ENCODE measurements around the gene MEX3D.
"Not testable (repeated sequence)": the region's sequence is repeated elsewhere in the genome, so short reads cannot be mapped to it uniquely, and the experiment has no call there.

MEX3D gene

DNA sequence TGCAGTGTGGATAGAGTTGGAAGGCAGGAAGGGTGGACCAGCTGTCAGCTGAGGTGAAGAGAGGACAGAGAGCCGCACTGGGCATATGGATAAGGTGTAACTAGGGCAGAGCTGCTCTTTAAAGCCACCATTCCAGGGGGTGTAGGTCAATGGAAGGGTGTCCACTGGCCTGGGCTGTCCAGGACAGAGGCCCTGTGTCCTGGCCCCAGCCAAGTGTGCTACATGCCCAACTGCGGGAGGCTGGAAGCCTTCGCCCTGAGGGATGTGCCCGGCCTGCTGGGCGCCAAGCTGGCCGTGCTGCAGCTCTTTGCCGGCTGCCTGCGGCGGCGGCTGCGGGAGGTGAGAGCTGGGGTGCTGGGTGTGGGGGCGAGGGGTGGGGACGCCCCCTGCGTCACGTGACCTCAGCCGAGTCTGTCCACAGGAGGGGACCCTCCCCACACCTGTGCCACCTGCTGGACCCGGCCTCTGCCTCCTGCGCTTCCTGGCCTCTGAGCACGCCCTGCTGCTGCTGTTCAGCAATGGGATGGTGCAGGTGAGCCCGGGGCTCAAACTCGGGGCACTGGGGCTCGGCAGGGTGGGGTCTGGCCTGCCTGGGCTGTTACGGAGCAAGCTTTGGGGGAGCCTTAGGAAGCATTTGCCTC is 34.5 kb downstream of the MEX3D start:
- DNase-seq = no peak

DNA sequence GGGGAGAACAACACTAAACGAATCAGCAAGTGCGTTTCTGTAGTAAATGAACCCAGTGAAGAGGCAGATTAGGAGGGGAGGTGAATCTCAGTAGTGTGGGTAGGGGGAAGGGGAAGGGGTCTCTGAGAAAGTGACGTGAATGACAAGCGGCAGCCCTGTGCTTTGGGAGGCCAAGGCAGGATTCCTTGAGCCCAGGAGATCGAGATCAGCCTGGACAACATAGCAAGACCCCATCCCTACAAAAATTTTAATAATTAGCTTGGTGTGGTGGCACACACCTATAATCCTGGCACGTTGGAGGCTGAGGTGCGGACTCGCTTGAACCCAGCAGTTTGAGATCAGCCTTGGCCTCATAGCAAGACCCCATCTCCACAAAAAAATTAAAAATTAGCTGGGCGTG is 36.1 kb downstream of the MEX3D start:
- no peak for DNase-seq

DNA sequence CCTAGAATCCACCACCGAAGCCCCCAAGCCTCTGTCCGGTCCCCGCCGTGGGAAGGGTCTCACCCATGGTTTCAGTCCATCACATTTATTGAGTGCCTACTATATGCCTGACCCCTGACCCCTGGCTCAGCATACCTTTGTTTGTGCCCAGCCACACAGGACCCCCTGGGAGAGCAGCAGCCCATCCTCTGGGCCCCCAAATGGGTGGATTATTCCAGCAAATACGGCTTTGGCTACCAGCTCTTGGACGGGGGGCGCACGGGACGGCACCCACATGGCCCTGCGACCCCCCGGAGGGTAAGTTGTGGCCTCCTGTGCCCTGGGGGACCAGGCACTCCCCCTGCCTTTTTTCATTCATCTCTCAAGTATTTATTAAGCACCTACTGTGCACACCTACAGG is 36.5 kb downstream of the MEX3D start:
- no peak for DNase-seq

DNA sequence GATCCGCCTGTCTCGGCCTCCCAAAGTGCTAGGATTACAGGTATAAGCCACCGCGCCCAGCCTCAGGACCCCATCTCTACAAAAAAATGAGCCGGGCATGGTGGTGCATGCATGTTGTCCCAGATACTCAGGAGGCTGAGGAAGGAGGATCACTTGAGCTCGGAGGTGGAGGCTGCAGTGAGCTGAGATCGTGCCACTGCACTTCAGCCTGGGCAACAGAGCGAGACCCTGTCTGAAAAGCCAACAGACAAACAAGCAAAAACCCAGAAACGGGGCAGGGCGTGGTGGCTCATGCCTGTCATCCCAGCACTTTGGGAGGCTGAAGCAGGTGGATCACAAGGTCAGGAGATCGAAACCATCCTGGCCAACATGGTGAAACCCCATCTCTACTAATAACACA is 37.3 kb downstream of the MEX3D start:
- DNase-seq = not testable (repeated sequence)

DNA sequence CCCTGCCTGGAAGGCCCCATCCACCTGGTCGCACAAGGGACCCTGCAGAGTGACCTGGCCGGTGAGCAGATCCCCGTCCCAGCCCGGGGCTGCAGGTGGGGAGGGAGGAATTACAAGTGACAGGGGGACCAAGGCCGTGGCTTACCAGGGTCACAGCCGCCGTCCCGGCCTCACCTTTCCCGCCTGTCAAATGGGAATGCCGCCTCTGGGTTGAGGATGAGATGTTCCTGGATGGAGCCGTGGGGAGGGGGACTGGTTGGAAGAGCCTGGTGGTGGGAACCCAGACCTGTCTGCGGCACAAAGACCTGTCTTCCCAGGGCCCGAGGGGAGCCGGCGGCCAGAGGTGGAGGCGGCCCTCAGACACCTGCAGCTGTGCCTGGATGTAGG is 38.7 kb downstream of the MEX3D start:
- DNase-seq = no peak

DNA sequence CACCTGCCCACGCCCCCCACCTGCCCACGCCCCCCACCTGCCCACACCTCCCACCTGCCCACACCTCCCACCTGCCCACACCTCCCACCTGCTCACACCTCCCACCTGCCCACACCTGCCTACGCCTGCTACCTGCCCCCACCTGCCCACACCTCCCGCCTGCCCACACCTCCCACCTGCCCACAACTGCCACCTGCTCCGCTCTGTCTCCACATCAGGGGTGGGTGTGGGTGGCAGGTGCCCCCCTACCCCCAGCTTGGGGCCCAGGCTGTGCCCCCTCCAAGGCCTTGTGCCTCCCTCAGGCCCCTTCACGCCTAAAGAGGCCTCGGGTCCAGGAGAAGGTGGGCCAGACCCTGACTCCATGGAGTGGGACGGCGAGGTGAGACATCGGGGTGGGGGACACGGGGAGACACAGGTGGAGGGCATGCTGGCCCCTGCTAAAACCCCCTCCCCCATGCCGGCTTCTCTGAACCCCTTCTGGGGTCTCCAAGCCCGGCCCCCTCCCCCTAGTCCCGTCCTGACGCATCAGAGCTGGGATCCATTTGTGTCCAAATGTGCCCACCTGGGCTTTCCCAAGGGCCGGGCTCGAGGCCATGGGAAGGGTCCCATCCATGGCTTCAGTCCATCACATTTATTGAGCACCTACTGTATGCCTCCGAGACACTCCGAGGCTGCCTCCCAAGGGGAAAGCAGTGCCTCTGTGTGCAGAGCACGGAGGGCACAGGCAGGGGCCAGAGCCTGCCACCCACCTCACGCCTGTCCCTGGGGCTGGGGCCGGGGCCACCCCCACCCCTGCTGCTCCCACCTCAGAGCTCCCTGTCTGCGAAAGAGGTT is 39.3 kb downstream of the MEX3D start:
- no peak for DNase-seq

DNA sequence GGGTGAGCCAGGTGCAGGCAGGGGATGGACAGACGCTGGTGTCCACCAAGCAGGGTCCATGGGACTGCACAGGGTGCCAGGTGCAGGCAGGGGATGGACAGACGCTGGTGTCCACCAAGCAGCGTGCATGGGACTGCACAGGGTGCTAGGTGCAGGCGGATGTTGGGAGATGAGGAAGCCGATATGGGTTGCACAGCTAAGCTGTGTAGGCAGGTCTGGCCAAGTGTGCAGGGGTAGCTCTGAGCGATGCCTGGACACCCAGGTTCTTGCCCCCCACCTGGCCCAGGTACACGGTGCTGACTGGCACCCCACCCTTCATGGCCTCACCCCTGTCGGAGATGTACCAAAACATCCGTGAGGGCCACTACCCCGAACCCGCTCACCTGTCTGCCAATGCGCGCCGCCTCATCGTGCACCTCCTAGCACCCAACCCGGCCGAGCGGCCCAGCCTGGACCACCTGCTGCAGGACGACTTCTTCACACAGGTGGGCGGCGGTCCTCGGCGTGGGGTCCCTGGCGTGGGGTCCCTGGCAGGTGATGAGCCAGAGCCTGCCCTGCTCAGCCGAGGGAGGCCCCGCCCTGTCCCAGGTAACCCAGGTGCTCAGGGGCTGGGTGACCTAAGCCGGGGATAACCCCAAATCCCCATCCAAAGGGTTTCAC is 40.3 kb downstream of the MEX3D start:
- DNase-seq = no peak

DNA sequence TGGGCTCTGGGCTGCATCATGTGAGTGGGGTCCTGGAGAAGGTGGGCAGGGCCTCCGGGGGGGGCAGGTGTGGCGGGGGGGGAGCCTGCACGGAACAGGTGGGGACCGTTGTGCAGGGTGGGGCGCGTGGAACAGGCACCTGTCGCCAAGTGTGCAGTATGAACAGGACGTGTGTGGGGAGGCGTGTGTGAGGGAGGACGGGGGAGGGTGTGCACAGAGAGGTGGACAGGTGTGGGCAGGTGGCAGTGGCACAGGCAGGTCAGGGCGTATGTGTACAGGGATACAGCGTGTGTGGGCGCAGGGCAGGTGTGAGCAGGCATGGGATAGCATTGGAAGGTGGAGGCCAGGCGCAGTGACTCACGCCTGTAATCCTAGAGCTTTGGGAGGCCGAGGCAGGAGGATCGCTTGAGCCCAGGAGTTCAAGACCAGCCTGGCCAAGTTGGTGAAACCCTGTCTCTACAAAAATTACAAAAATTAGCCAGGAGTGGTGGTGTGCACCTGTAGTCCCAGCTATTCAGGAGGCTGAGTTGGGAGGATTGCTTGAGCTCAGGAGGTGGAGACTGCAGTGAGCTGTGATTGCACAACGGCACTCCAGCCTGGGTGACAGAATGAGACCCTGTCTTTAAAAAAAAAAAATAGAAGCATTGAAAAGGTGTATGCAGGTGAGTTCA is 41.0 kb downstream of the MEX3D start:
- DNase-seq = no peak

DNA sequence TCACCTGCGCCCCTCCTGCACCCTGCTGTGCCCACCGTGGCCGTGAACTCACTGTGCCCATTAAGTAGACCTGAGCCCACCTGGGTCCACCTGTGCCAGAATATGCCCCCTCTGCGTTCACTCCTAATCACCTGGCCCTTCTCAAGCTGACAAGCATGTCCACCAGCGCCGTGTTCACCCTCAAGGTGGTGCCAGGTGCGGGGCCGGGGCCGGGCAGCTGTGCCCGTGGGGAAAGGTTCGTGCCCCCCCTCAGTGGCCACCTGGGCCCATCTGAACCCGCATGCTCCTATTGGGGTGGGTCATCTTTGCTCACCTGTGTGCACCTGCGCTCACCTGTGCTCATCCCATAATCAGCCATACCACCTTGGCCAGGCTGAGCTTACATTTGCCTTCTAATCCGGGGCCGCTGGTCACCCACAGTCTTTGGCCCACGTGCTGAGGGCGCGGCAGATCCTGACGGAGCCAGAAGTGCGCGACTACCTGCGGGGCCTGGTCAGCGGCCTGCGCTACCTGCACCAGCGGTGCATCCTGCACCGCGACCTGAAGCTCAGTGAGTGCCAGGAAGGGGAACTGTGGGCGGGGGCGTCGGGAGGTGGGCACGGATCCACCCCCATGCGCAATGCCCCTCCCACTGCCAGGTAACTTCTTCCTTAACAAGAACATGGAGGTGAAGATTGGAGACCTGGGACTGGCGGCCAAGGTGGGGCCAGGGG is 41.9 kb downstream of the MEX3D start:
- DNase-seq = no peak

DNA sequence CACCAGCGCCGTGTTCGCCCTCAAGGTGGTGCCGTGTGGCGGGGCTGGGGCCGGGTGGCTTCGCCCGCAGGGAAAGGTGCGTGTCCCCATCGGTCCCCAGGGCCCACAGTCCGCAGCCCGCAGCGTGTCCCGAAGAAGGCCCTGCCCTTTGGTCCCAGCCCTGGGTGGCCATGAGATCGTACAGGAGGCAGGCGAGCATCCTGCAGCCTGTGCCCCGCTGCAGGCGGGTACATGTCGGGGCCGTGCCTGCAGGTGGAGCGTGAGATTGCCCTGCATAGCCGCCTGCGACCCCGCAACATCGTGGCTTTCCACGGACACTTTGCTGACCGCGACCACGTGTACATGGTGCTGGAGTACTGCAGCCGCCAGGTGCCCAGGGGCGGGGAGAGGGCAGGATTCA is 42.8 kb downstream of the MEX3D start:
- DNase-seq = no peak

DNA sequence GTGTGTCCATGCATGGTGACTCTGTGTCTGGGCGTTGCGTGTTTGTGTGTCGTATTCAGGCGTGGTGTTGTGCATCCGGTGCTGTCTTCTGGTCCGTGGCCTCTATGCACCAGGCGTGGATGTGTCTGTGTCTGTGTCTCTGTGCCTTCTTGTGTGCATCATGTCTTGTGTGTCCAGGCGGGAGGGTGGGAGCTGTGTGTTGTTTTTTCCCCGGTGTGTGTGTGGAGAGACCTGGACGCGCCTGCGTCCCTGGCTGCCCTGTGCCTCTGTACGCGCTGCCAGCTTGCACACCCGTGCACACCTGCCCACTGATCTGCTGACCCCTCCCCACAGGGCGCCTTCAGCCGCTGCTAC is 43.2 kb downstream of the MEX3D start:
- DNase-seq = no peak

DNA sequence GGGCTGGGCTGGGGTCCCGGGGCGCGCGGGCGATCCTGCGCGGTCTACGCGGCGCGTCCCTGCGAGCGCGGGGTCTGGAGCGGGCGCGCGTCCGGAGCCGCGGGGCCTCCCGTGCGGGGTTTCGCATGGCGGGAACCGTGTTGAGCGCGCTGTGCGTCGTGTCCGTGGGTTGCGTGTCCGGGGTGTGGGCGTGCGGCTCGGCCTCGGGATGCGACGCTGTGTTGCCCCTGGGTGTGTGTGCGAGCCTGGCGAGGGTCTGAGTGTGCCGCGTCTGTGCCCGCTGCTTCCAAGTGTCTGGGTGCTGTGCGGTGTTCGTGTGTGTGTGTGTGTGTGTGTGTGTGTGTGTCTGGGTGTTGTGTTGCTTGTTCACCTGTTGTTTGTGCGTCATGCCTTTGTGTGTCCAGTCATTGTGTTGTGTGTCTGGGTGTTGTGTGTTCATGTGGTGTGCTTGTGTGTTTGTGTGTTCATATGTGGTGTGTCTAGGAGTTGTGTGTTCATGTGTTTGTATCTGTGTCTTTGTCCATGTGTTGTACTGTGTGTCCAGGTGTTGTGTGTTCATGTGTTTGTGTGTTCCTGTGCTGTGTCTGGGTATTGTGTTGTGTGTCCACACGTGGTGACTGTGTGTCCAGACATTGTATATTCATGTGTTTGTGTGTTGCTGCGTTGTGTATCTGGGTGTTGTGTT is 43.7 kb downstream of the MEX3D start:
- DNase-seq = no peak

DNA sequence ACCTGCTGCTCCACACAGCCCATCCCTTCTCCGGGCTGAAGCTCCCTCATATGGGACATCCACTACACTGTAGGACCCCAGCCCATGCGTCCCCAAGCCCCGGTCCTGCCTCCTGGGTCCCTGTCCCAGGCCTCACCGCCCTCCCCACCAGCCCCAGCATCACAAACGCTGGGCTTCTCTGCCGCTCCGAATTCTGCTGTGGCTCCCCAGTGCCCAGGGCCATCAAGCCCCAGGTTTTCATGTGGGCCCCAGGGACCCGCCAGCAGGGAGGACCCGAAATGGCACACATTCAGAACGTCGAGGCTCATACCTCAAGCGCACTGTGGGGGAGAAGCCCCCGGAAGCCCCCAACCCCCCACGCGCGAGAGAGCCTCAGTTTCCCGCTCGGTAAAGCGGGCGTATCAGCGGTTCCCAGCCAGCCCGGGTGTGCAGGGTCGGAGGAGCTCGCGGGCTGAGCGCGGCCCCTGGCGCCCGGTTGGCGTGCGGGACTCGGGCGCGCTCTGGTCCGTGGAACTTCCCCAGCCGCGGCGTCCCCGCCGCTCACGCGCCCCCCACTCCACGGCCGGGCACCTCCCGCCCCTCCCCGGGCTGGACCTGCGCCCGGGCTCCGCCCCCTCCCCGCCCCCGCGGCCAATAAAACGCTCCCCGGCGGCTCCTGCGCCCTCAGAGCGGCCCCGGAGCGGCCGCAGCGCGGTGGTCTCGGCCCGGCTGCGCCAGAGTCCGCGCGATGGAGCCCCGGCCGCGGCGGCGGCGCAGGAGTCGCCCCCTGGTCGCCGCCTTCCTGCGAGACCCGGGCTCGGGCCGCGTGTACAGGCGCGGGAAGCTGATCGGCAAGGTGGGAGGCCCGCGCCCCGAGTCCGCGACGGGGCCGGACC is 44.5 kb downstream of the MEX3D start, which contains the start of gene PLK5:
Gene PLK5, plus strand, starts transcription at position 666 of the 875 bp plus-strand sequence. CDS start 2,920 bp downstream, outside the sequence.
- no peak for DNase-seq

DNA sequence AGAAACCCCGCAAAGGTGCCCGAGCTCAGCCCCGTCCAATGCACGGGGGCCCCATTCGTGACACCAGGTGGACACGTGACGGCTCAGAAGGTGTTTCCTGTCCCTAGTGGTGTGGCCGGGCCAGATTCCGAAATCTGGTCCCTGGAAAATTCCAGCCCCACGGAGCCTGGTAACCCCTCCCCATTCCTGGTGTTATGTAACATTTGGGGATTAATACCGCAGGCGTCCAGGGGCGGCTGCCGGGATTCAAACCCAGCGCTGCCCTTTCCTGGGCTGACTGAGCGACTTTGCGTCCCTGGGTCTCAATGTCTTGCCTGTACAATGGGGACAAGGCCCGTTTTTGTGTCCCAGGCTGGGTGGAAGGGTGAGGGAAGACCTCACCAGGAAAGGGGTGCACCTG is 45.3 kb downstream of the MEX3D start:
- DNase-seq = no peak

DNA sequence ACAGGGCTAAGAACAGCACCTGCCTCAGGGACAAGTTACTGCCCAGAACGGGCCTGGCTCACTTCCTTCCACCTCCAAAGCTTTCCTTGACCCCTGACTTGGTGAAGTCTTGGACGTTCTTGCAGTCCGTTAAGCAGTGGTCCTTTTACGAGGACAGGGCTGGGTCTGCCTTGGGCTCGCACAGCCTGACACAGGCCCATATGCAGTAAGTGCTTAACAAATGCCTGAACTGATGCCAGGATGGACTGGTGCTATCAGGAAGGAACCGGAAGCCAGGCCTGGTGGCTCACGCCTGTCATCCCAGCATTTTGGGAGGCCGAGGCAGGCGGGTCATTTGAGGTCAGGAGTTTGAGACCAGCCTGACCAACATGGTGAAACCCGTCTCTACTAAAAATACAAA is 46.1 kb downstream of the MEX3D start:
- DNase-seq = no peak

DNA sequence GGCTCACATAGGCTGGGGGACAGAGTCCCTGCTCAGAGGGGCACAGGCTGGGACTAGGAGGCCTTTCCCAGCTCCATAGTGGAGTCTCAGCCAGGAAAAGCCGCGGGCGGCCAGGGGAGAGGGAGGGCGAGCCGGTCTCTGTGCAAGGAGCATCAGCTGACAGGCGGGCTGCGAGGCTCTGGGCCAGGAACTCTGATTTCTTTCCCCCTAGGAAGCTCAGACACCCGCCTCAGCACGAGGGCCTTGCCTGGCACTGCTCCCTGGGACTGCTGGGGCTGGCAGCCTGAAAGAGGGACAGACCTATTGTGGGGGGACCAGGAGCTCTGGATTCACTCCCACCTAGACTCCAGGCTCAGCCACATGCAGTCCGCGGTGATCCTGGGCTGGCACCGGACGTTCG is 46.5 kb downstream of the MEX3D start:
- DNase-seq = no peak

DNA sequence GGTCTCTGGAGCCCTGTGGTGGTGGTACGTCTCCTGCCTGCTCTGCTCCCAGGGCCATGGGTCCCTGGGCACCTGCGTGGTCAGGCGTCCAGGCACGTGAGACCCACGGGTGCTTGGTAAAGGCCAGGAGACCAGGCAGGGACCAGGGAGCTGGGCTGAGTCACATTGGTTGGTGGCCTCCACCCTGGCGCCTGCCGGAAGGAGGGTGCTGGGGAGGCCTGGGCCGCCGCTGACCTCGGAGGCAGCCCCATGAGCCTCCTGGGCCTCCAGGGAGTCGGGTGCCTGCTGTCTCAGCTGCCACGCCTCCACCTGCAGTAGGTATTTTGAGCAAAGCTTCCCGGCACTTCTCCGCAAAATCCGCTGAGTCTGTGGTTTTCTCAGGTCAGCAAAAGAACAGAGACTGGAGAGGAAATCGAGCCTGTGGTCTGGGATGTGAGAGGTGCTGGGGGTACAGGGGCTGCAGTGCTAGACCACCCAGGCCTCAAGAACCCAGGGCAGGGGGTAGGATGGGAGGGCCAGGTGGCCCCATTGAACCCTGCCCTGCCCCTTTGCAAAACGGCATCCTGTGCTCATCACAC is 47.8 kb downstream of the MEX3D start:
- no peak for DNase-seq

DNA sequence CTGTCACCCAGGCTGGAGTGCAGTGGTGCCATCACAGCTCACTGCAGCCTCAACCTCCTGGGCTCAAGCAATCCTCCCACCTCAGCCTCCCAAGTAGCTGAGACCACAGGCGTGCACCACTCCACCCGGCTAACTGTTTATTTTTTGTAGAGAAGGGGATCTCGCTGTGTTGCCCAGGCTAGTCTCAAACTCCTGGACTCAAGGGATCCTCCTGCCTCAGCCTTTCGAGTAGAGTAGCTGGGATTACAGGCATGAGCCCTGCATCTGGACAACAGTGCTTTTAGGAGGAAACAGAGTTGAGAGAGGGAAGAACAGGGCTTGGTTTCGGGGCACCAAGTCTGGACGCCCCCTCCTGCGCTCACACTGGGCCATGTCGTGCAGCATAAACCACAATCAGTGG is 48.3 kb downstream of the MEX3D start:
- not testable (repeated sequence) for DNase-seq

DNA sequence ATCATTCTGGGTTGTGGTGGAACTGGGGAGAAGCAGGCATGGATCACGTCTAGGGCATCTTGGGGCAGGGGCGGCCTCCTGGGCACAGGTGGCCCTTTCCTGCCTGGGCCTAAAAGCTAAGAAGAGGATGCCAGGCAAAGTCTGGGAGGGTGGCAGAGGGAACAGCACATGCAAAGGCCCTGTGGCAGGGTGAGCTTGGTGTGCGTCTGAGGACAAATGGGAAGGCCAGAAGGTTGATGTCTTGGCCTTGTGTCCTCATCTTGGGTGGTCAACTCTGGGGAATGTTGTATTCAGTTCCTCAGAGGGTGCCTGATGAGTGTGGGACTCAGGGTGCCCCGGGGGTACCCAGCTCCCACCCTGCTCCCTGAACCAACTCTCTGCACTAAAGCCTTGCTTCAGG is 49.7 kb downstream of the MEX3D start:
- no peak for DNase-seq

DNA sequence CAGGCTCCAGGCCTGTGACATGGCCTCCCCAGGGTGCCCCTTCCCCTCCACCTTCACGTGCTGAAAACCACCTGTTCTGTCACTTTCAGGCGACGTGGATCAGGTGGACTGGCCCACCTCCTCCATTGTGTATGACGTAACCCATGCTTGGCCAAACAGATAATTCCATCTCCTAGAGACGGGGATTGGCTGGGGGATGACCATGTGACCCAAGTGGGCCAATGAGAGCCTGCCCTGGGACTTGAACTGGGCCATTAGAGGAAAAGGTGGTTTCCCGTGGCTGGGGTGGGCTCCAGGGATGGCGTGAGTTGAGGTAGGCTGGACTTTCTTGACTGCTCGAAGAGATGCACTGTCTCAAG is 51.8 kb downstream of the MEX3D start:
- DNase-seq = no peak
